Neutrophil (primary cell): Measurements from ENCODE around the gene POLN.

Experiments
- H3K27ac ChIP-seq: fragments of 200-600 bp; sonication (generic); 2 replicates; pipeline ENCODE4 v1.5.1; 2016; ENCODE audit warnings: mild to moderate bottlenecking, moderate library complexity
- H3K27me3 ChIP-seq: fragments of 200-600 bp; sonication (generic); 2 replicates; pipeline ENCODE4 v1.6.0; 2016; ENCODE audit warnings: mild to moderate bottlenecking
- H3K36me3 ChIP-seq: fragments of 200-600 bp; sonication (generic); 2 replicates; pipeline ENCODE4 v1.5.1; 2017
- H3K4me1 ChIP-seq, 2 experiments: fragments of 200-600 bp in 1 of 2; sonication (generic) in 1 of 2; 1 replicate in 1 of 2; 2 replicates in 1 of 2; pipeline versions ENCODE4 v1.5.1 to v1.6.1; 2013 to 2016; ENCODE audit warnings: low read depth in 1 of 2, low read length in 1 of 2, mild to moderate bottlenecking in 1 of 2, moderate library complexity in 1 of 2; ENCODE audit not compliant: control insufficient read depth in 1 of 2, insufficient read depth in 1 of 2
- H3K4me3 ChIP-seq, 2 experiments: fragments of 200-600 bp in 1 of 2; sonication (generic) in 1 of 2; 1 replicate in 1 of 2; 2 replicates in 1 of 2; pipeline ENCODE4 v1.5.1; 2013 to 2016; ENCODE audit warnings: low read depth in 1 of 2, low read length in 1 of 2, mild to moderate bottlenecking in 1 of 2, moderate library complexity in 1 of 2
- H3K9me3 ChIP-seq: fragments of 200-600 bp; sonication (generic); 2 replicates; pipeline ENCODE4 v1.5.1; 2016
- TF ChIP-seq, protein P1 (sequence below): fragments of 200-600 bp; sonication (generic); IDR thresholded peaks from 2 replicates; pipeline ENCODE4 v1.5.1; 2016; ENCODE audit warnings: antibody characterized with exemption

Gene POLN

DNA sequence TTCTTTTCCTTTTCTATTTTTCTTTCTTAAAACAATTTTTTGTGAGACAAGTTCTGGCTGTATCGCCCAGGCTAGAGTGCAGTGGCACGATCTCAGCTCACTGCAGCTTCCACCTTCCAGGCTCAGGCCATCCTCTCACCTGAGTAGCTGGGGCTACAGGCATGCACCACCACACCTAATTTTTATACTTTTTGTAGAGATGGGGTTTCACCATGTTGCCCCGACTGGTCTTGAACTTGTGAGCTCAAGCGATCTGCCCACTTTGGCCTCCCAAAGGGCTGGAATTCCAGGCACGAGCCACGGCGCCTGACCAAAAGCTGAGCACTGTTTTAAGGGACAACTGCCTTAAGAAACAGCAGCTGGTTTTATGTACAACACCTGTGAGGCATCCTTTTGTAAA, 192.1 kb downstream of the POLN start:
- no peaks in the 10 kb centered on the region for H3K4me1 ChIP-seq
- H3K36me3 ChIP-seq, result no peaks in the 10 kb centered on the region
- no peak overlapping the region for H3K27ac ChIP-seq
- TF ChIP-seq, protein P1, sequence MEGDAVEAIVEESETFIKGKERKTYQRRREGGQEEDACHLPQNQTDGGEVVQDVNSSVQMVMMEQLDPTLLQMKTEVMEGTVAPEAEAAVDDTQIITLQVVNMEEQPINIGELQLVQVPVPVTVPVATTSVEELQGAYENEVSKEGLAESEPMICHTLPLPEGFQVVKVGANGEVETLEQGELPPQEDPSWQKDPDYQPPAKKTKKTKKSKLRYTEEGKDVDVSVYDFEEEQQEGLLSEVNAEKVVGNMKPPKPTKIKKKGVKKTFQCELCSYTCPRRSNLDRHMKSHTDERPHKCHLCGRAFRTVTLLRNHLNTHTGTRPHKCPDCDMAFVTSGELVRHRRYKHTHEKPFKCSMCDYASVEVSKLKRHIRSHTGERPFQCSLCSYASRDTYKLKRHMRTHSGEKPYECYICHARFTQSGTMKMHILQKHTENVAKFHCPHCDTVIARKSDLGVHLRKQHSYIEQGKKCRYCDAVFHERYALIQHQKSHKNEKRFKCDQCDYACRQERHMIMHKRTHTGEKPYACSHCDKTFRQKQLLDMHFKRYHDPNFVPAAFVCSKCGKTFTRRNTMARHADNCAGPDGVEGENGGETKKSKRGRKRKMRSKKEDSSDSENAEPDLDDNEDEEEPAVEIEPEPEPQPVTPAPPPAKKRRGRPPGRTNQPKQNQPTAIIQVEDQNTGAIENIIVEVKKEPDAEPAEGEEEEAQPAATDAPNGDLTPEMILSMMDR, result no peak
- H3K9me3 ChIP-seq, result no peaks in the 10 kb centered on the region
- peaks cover 100% of the 10 kb centered on the region for H3K27me3 ChIP-seq
- H3K4me3 ChIP-seq, result no peak overlapping the region

DNA sequence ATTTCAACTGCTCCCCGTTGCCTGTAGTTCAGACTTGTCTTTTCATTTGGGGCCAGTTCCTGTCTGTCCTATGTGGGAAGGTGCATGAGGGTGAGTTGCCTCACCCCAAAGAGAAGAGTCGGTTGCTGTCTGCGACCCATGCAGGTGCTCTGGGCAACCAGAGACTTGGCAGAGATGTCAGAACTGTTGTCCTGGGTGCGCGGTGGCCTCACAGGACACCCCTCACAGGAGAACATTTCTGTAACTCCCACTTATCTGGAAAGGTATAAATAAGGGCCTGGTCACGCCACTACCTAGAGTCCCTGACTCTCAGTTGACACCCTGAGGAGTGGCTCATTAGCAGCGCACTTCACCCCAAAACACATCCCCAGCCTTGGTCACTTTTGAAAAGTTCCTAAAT, 192.5 kb downstream of the POLN start:
- Histone ChIP-seq H3K4me3 (no peak overlapping the region), H3K36me3 (no peaks in the 10 kb centered on the region), H3K27me3 (peaks cover 100% of the 10 kb centered on the region), H3K4me1 (no peaks in the 10 kb centered on the region), H3K27ac (no peak overlapping the region), H3K9me3 (no peaks in the 10 kb centered on the region)
- TF ChIP-seq, protein P1, result no peak

DNA sequence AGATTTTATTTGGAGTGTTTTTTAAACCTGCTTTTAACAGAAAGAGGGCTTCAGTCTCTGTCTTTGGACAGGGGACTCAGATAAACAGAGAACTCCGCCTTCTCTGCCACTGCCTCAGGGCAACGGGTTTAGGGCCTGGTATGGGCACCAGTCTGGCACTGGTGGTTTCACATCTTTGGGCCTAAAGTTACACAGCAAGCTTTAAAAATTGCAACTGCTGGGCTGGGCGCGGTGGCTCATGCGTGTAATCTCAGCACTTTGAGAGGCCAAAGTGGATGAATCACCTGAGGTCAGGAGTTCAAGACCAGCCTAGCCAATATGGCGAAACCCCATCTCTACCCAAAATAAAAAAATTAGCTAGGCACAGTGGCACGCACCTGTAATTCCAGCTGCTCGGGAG, 193.1 kb downstream of the POLN start:
- no peak overlapping the region for H3K4me3 ChIP-seq
- no peak overlapping the region for H3K27ac ChIP-seq
- TF ChIP-seq, protein P1, result no peak
- H3K4me1 ChIP-seq, result no peaks in the 10 kb centered on the region
- peaks cover 100% of the 10 kb centered on the region for H3K27me3 ChIP-seq
- no peaks in the 10 kb centered on the region for H3K36me3 ChIP-seq
- H3K9me3 ChIP-seq, result no peaks in the 10 kb centered on the region

DNA sequence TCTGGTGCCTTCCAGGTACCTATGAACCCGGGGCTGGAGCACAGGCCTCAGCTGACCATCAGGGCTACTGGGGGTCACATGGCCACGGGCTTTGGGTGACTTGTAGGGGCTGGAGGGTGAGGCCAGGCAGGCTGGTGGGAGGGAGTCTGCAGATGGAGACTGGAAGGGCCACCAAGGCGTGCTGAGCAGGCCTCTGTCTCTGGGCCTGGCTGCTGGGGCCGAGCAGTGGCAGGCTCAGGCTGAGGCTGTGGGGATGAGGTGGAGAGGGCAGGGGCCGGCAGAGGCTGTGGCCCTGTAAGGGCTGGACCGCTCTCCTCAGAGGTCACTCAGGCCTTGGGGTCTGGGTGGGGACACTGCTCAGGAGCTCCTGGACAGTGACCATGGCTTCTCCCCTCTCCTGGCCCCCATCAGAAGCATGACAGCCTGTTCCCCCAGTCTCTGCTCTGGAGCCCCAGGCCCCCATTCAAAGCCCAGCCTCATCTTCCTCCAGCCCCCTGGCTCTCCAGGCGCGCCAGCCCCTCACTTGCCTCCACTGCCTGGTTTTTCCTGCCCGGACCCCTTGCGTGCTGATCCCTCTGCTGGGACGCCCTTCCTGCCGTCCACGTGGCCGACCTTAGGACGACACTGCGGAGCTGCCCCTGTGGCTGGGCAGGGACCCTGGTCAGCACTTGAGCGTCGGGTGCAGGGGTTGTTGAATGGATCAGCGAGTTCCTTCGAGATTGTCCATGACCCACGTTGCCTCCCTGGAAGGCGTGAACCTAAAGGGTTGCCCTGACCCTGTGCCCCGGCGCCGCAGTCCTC, 193.9 kb downstream of the POLN start:
- peaks cover 100% of the 10 kb centered on the region for H3K27me3 ChIP-seq
- no peaks in the 10 kb centered on the region for H3K9me3 ChIP-seq
- no peaks in the 10 kb centered on the region for H3K4me1 ChIP-seq
- no peak overlapping the region for H3K27ac ChIP-seq
- no peak overlapping the region for H3K4me3 ChIP-seq
- no peaks in the 10 kb centered on the region for H3K36me3 ChIP-seq
- TF ChIP-seq, protein P1, result no peak

DNA sequence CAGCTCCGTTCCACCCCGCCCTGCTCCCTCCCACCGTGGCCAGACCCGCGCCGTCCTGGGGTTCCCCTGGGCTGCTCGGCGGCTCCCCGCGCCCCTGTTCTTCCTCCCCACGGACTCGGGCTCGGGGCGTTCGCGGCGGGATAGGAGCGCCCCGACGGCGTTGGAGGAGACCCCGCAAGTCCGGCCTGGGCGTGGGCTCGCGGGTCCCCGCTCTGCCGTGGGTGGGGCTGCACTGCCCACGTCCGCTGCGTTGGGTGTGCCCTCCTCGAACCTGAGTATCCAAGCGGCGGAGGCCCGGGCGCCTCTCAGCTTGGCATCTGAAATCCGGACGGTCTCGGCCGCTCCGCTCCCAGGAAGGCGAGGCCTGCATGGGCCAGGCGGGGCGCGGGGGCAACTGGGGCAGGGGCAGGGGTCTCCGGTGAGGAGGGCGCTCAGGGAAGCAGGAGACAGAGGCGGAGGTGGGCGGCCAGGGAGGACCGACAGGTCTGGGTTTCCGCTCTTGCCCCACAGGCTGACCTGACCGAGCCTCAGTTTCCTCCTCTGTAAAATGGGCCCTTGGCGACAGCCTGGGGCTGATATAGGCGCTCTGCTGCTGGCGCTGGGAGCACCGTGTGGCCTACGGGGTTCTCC, 194.8 kb downstream of the POLN start:
- no peak overlapping the region for H3K4me3 ChIP-seq
- TF ChIP-seq, protein P1, result no peak
- no peaks in the 10 kb centered on the region for H3K9me3 ChIP-seq
- peaks cover 100% of the 10 kb centered on the region for H3K27me3 ChIP-seq
- no peaks in the 10 kb centered on the region for H3K36me3 ChIP-seq
- H3K27ac ChIP-seq, result no peak overlapping the region
- peaks cover 3 to 6% of the 10 kb centered on the region in 2 experiments for H3K4me1 ChIP-seq
